GM19324 (cell line): Measurements from ENCODE around the gene FAM3D.
"Not testable (repeated sequence)": the region's sequence is repeated elsewhere in the genome, so short reads cannot be mapped to it uniquely, and the experiment has no call there.

Experiments
- ATAC-seq: cut with Tn5 transposase; IDR thresholded peaks from one replicate; pipeline ENCODE4 v1.9.1; 2021; ENCODE audit warnings: mild to moderate bottlenecking, moderate library complexity; ENCODE audit not compliant: unreplicated experiment, low FRiP score

Gene FAM3D

DNA sequence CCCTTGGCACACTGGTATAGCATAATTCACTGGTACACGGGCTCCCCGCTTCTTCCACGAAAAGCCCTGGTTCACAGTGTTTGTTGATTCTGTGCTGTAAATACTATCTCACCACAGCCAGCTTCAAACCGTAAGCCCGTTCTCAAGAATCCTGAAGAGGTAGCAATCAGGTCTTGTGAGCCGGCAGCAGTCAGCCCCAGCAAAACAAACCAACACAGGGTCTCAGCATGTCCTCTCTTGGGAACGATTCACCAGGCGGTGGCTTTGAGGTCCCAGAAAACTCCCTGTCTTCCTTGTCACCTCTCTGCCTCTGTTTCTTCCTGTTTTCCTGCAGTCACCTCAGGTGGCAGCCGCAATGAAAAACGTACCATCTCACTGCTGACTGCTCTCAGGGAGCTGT lies 19.1 kb upstream of the FAM3D start:
- no peak for ATAC-seq

DNA sequence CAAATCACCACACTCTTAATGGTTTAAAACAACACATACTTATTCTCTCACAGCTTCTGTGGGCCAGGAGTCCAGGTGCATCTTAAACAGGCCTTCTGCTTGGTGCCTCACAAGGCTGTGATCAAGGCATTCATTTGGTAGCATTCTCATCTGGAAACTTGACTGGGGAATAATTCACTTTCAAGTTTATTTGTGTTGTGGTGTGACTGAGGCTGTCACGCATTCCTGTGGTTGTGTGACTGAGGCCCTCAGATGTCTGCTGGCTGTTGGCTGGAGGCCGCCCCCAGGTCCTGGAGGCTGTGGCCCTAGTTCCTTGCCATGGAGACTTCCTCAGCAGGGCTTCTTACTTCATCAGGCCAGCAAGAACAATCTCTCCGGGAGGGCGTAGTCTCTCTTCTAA lies 16.9 kb upstream of the FAM3D start:
- ATAC-seq, result no peak

DNA sequence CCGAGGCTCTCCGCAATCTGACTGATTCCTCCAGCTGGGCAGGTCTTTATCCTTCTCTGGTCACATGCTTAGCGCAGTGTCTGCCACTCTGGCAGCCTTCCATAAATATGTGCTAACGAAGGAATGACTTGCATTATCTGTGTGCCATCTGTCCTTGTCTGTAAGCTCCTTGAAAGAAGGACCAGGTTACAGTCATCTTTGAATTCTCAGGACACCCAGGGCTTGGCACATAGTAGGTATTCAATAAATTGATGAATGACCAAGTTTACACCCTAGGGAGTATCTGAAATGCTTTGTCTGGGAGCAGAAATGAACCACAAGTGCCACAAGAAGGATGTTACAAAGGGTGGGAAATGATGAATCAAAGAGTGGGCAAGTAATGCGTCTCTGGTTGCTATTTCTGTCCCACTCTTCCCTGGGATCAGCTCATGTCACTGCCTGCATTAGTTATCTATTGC lies 16.5 kb upstream of the FAM3D start:
- ATAC-seq, result no peak

GRCh38 chr3:58681863-58682262 lies 15.3 kb upstream of the FAM3D start:
- ATAC-seq, result no peak

DNA sequence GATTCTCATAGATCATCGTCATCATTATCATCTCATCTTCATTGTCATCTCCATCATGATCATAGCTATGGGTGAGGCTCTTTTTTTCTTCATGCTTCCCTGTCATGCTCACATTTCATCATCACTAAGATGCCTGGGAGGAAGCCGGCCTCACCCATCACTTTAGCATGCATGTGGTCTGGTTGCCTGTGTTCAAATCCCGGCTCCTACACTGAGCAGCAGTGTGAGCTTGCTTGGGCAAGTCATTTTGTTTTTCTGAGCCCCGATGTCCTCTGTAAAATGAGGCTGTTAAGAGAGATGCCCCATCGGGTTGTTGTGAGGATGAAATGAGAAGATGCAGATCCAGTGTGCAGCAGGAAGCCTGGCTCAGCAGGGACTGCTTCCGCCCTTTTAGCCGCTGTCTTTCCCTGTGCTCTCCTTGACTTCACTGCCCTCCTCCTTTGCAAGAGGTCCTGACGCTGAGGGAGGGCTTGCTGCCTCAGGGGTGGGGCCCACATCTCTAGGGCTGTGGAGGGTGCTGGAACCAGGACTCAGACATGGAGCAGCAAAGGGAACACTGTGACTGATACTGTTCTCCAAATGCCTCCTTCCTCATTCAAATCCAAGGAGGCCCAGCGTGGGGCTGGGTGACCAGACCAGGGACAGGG lies 14.4 kb upstream of the FAM3D start:
- no peak for ATAC-seq

DNA sequence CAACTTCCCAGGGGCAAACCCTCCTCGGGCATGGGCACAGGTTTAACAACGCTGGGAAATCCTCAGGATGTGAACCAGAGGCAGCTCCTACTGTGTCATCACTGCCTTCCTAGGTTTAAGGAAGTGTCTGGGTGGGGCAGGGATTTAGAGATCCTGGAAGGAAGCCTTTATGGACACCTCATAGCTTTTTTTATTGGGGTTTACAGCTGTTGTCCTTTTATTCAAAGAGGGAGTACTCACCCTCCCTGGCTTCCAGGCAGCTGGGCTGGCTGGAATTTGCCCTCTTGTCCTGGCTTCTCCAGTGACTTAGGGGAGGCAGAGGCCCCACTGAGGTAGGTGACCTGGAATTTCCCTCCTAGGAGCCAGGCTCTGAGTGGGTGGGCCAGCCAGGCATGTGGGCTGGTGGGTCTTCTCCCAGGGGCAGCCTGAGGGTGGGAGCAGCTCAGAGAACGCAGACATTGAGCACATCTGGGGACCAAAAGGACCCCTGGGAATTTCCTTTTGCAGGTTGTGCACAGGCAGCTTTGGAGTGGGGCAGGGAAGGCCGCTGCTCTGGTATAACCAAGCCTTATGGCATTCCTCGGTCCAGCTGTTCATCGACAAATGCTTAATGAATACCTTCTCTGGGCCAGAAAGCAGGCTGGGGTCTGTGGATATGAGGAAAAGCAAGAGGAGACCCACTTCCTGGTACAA lies 13.5 kb upstream of the FAM3D start:
- ATAC-seq, result no peak

- no peak for ATAC-seq
These were observed 12.9 kb upstream of the FAM3D start for GRCh38 chr3:58679446-58679845.

- not testable (repeated sequence) for ATAC-seq
These were observed 11.8 kb upstream of the FAM3D start for GRCh38 chr3:58678177-58678970.

- no peak for ATAC-seq
These were observed 6.3 kb upstream of the FAM3D start for GRCh38 chr3:58672880-58673279.

GRCh38 chr3:58672451-58672850 lies 5.9 kb upstream of the FAM3D start:
- ATAC-seq, result no peak

- ATAC-seq, result no peak
These were observed 4.0 kb upstream of the FAM3D start for GRCh38 chr3:58670506-58671135.

GRCh38 chr3:58668247-58668646 lies 1.7 kb upstream of the FAM3D start:
- ATAC-seq, result no peak

- ATAC-seq, result no peak
These were observed 1.1 kb upstream of the FAM3D start for GRCh38 chr3:58667704-58668103.

- no peak for ATAC-seq
These were observed 655 bp upstream of the FAM3D start for GRCh38 chr3:58667229-58667628.

DNA sequence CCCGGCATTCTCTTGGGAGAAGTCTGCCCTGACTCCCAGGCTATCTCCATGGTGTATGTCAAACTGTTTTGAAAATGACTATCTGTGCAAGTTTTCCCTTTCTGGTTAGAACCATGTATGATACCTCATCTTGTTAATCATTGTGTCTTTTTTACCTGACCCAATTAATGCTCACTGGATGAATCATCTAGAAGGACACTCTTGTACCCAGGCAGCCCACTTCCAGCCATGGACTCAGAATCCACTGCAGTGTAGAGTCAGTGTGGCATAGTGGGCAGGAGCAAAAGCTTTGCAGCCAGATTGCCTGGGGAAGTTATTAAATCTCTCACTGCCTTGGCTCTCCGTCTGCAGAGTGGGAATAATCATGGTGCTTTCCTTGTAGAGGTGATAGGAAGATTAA lies 1.2 kb downstream of the FAM3D start:
- no peak for ATAC-seq

GRCh38 chr3:58664611-58665010 lies 2.0 kb downstream of the FAM3D start:
- no peak for ATAC-seq

- ATAC-seq, result no peak
These were observed 4.6 kb downstream of the FAM3D start for GRCh38 chr3:58661836-58662420.

DNA sequence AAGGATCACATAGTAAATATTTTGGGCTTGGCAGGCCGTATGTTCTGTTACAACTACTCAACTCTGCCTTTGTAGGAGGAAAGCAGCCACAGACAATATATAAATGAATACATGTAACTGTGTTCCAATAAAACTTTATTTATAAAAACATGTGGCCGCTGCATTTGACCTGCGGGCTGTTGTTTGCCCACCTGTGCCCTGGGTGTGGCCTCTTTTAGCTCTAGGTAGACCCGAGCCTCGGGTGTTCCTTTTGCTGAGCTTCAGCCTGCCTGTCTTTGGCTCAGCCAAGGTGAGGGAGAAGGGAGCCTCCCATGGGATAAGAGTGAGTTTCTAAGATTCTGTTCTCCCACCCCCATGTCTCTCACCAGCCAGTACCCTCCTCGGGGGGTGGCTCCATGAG lies 5.6 kb downstream of the FAM3D start:
- ATAC-seq, result no peak

DNA sequence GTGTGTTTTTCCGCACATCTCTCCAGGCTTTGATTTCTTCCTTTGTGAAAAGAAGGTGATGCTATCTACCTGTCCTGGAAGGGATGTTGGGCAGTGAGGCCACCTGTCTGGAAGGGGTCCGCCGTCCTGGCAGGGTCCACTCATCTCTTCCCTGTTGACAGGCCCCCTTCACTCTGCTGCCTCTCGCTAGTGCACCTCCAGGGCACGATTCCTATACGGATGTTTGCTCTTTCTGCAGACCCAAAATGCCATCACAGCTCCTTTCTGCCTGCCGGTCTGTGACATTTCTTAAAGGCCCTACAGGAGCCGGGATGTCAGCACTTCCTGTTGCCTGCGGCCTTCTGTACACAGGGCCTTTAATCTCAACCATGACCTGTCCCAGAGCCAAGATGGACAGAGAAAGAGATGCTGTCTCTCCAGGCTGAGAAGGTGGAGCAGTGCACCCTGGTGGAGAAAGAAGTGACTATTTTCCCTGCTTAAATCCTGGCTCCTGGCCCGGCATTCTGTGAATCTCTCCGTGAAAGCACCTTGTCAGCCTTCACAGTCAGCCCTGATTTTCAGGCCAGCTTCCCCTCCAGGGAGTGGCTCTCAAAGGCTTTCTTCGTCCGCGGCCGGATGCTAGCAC lies 7.4 kb downstream of the FAM3D start:
- ATAC-seq, result no peak

GRCh38 chr3:58658508-58658907 lies 8.1 kb downstream of the FAM3D start:
- no peak for ATAC-seq
